ENCODE data around the gene FLNC. TPM values are rescaled to one million over a fixed set of nuclear protein-coding genes. Genes with fewer than 3 reads are reported as not detected.
A peak's percentile ranks its signal among the peaks of the same experiment; 100 is the strongest.

Gene FLNC
- total and polyA plus RNA-seq, 9 of the 15 experiments (the other 6 are each of a cell fraction or from before 2014, with no cell fraction given) = 0.90 to 155 (median 28.8) TPM

GRCh38 chr7:128783143-128783861, 46.9 kb upstream of the FLNC start (continued):
- TF ChIP-seq, protein P1, sequence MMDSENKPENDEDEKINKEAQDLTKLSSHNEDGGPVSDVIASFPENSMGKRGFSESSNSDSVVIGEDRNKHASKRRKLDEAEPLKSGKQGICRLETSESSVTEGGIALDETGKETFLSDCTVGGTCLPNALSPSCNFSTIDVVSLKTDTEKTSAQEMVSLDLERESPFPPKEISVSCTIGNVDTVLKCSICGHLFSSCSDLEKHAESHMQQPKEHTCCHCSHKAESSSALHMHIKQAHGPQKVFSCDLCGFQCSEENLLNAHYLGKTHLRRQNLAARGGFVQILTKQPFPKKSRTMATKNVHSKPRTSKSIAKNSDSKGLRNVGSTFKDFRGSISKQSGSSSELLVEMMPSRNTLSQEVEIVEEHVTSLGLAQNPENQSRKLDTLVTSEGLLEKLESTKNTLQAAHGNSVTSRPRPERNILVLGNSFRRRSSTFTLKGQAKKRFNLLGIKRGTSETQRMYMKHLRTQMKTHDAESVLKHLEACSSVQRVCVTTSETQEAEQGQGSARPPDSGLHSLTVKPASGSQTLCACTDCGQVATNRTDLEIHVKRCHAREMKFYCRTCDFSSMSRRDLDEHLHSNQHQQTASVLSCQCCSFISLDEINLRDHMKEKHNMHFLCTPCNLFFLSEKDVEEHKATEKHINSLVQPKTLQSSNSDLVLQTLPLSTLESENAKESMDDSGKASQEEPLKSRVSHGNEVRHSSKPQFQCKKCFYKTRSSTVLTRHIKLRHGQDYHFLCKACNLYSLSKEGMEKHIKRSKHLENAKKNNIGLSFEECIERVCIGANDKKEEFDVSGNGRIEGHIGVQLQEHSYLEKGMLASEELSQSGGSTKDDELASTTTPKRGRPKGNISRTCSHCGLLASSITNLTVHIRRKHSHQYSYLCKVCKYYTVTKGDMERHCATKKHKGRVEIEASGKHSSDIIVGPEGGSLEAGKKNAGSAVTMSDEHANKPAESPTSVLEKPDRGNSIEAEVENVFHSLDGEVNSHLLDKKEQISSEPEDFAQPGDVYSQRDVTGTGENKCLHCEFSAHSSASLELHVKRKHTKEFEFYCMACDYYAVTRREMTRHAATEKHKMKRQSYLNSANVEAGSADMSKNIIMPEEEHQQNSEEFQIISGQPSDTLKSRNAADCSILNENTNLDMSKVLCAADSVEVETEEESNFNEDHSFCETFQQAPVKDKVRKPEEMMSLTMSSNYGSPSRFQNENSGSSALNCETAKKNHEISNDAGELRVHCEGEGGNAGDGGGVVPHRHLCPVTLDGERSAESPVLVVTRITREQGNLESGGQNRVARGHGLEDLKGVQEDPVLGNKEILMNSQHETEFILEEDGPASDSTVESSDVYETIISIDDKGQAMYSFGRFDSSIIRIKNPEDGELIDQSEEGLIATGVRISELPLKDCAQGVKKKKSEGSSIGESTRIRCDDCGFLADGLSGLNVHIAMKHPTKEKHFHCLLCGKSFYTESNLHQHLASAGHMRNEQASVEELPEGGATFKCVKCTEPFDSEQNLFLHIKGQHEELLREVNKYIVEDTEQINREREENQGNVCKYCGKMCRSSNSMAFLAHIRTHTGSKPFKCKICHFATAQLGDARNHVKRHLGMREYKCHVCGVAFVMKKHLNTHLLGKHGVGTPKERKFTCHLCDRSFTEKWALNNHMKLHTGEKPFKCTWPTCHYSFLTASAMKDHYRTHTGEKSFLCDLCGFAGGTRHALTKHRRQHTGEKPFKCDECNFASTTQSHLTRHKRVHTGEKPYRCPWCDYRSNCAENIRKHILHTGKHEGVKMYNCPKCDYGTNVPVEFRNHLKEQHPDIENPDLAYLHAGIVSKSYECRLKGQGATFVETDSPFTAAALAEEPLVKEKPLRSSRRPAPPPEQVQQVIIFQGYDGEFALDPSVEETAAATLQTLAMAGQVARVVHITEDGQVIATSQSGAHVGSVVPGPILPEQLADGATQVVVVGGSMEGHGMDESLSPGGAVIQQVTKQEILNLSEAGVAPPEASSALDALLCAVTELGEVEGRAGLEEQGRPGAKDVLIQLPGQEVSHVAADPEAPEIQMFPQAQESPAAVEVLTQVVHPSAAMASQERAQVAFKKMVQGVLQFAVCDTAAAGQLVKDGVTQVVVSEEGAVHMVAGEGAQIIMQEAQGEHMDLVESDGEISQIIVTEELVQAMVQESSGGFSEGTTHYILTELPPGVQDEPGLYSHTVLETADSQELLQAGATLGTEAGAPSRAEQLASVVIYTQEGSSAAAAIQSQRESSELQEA (IDR thresholded peaks at IDR 0.05; ENCODE audit: low read depth) = peak; percentile 83
- peak; percentile 73; the same call in 1 of the 2 replicates for TF ChIP-seq ZC3H8 (IDR thresholded peaks at IDR 0.05)
- TF ChIP-seq, protein P2, sequence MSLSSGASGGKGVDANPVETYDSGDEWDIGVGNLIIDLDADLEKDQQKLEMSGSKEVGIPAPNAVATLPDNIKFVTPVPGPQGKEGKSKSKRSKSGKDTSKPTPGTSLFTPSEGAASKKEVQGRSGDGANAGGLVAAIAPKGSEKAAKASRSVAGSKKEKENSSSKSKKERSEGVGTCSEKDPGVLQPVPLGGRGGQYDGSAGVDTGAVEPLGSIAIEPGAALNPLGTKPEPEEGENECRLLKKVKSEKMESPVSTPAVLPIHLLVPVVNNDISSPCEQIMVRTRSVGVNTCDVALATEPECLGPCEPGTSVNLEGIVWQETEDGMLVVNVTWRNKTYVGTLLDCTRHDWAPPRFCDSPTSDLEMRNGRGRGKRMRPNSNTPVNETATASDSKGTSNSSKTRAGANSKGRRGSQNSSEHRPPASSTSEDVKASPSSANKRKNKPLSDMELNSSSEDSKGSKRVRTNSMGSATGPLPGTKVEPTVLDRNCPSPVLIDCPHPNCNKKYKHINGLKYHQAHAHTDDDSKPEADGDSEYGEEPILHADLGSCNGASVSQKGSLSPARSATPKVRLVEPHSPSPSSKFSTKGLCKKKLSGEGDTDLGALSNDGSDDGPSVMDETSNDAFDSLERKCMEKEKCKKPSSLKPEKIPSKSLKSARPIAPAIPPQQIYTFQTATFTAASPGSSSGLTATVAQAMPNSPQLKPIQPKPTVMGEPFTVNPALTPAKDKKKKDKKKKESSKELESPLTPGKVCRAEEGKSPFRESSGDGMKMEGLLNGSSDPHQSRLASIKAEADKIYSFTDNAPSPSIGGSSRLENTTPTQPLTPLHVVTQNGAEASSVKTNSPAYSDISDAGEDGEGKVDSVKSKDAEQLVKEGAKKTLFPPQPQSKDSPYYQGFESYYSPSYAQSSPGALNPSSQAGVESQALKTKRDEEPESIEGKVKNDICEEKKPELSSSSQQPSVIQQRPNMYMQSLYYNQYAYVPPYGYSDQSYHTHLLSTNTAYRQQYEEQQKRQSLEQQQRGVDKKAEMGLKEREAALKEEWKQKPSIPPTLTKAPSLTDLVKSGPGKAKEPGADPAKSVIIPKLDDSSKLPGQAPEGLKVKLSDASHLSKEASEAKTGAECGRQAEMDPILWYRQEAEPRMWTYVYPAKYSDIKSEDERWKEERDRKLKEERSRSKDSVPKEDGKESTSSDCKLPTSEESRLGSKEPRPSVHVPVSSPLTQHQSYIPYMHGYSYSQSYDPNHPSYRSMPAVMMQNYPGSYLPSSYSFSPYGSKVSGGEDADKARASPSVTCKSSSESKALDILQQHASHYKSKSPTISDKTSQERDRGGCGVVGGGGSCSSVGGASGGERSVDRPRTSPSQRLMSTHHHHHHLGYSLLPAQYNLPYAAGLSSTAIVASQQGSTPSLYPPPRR (CRISPR knock-in tag; IDR thresholded peaks at IDR 0.05; ENCODE audit: borderline replicate concordance) = peak; percentile 25; the same call in 1 of the 2 replicates
- TF ChIP-seq GATA2 (CRISPR knock-in tag; IDR thresholded peaks at IDR 0.05) = peak; percentile 50
- TF ChIP-seq ZNF384 (IDR thresholded peaks at IDR 0.05; ENCODE audit: low read depth, low read length) = peak; percentile 57; the same call in 1 of the 2 replicates
- TF ChIP-seq, protein P3, sequence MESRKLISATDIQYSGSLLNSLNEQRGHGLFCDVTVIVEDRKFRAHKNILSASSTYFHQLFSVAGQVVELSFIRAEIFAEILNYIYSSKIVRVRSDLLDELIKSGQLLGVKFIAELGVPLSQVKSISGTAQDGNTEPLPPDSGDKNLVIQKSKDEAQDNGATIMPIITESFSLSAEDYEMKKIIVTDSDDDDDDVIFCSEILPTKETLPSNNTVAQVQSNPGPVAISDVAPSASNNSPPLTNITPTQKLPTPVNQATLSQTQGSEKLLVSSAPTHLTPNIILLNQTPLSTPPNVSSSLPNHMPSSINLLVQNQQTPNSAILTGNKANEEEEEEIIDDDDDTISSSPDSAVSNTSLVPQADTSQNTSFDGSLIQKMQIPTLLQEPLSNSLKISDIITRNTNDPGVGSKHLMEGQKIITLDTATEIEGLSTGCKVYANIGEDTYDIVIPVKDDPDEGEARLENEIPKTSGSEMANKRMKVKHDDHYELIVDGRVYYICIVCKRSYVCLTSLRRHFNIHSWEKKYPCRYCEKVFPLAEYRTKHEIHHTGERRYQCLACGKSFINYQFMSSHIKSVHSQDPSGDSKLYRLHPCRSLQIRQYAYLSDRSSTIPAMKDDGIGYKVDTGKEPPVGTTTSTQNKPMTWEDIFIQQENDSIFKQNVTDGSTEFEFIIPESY (CRISPR knock-in tag; IDR thresholded peaks at IDR 0.05) = peak; percentile 35; the same call in 1 of the 2 replicates
- TF ChIP-seq TEAD4 (IDR thresholded peaks at IDR 0.05; ENCODE audit: low read length) = peak; percentile 89
- no peak for TF ChIP-seq TEAD4 (CRISPR knock-in tag; IDR thresholded peaks at IDR 0.05; ENCODE audit: borderline replicate concordance)
- TF ChIP-seq TCF3 (CRISPR knock-in tag; IDR thresholded peaks at IDR 0.05) = peak; percentile 74
- peak in 1 of 2 experiments; percentile 86; a peak in 2 of 4 replicates for TF ChIP-seq CSDE1 (IDR thresholded peaks at IDR 0.05)
- TF ChIP-seq MAFK (IDR thresholded peaks at IDR 0.05; ENCODE audit: low read length) = peak; percentile 35; the same call in 1 of the 2 replicates
